Left ventricle myocardium inferior (tissue), 1 donor: ENCODE results near the gene PILRA. TPM values are rescaled to one million over a fixed set of nuclear protein-coding genes. Genes with fewer than 3 reads are reported as not detected.

ENCODE experiments used
- DNase-seq: peaks from one replicate; pipeline ENCODE4 v3.0.0-alpha.2; 2020
- H3K27ac ChIP-seq: fragments of 200-600 bp; replicated peaks from 2 replicates; pipeline ENCODE4 v1.8.0; 2021
- H3K27me3 ChIP-seq: fragments of 200-600 bp; 2 replicates; pipeline ENCODE4 v1.8.0; 2021; ENCODE audit warnings: low read depth
- H3K36me3 ChIP-seq: fragments of 200-600 bp; 2 replicates; pipeline ENCODE4 v1.8.0; 2021
- H3K4me1 ChIP-seq: fragments of 200-600 bp; 2 replicates; pipeline ENCODE4 v1.8.0; 2021
- H3K4me3 ChIP-seq: fragments of 200-600 bp; 2 replicates; pipeline ENCODE4 v1.8.0; 2021; ENCODE audit warnings: mild to moderate bottlenecking, moderate library complexity
- H3K9me3 ChIP-seq: fragments of 200-600 bp; replicated peaks from 2 replicates; pipeline ENCODE4 v1.8.0; 2021
- CTCF ChIP-seq: fragments of 200-600 bp; IDR thresholded peaks from 2 replicates; pipeline ENCODE4 v1.8.0; 2021; ENCODE audit warnings: antibody characterized with exemption, mild to moderate bottlenecking, borderline replicate concordance
- intact Hi-C: fragments of 100-400 bp; cut with micrococcal nuclease; formaldehyde crosslinking; loops from one replicate; pipeline ENCODE4 v1.11.0; 2022
- total RNA-seq: library from RNA; stranded (reverse); fragmentation: NEBNext Ultra II Directional; extraction: Animal tissue kit (Norgen Biotek cat#: 25700); gene quantifications from one replicate; pipeline ENCODE4 v1.2.1, GENCODE V29; 2021
- donor health status: DM: no; HTN: yes; CAD: no; lungs with severe emphysema.

Gene PILRA
- total RNA-seq, 1 donor from 2014 or later, result 2.0 TPM

- no peak for TF ChIP-seq CTCF
- DNase-seq, result no peak
- H3K4me3 ChIP-seq, result peak overlapping the region; percentile 86
- H3K36me3 ChIP-seq, result peaks cover 23% of the 10 kb centered on the region
- H3K27ac ChIP-seq, result peak overlapping the region; percentile 100
- H3K27me3 ChIP-seq, result no peaks in the 10 kb centered on the region
- no peaks in the 10 kb centered on the region for H3K9me3 ChIP-seq
- intact Hi-C loops, result no loop called here
- peaks cover 67% of the 10 kb centered on the region for H3K4me1 ChIP-seq
Measured at GRCh38 chr7:100430493-100431285, 57.4 kb downstream of the PILRA start.

GRCh38 chr7:100431286-100431735 lies 58.0 kb downstream of the PILRA start:
- no peak for DNase-seq
- Histone ChIP-seq H3K9me3 (no peaks in the 10 kb centered on the region), H3K4me3 (peak overlapping the region; percentile 86), H3K27ac (peak overlapping the region; percentile 100), H3K36me3 (peaks cover 23% of the 10 kb centered on the region), H3K27me3 (no peaks in the 10 kb centered on the region), H3K4me1 (peaks cover 69% of the 10 kb centered on the region)
- TF ChIP-seq CTCF, result no peak
- intact Hi-C loops, result no loop called here

GRCh38 chr7:100432053-100432452 lies 58.8 kb downstream of the PILRA start:
- TF ChIP-seq CTCF, result no peak
- Histone ChIP-seq H3K36me3 (peaks cover 23% of the 10 kb centered on the region), H3K9me3 (no peaks in the 10 kb centered on the region), H3K4me1 (peaks cover 73% of the 10 kb centered on the region), H3K27ac (peak overlapping the region; percentile 20), H3K27me3 (no peaks in the 10 kb centered on the region), H3K4me3 (no peak overlapping the region)
- DNase-seq, result no peak
- intact Hi-C loops, result no loop called here

- peaks cover 70% of the 10 kb centered on the region for H3K4me1 ChIP-seq
- H3K27me3 ChIP-seq, result no peaks in the 10 kb centered on the region
- no peak for TF ChIP-seq CTCF
- intact Hi-C loops, result no loop called here
- peak overlapping the region; percentile 23 for H3K27ac ChIP-seq
- H3K9me3 ChIP-seq, result no peaks in the 10 kb centered on the region
- no peak overlapping the region for H3K4me3 ChIP-seq
- no peak for DNase-seq
- peaks cover 23% of the 10 kb centered on the region for H3K36me3 ChIP-seq
Measured at GRCh38 chr7:100432621-100433275, 59.5 kb downstream of the PILRA start.

- no peaks in the 10 kb centered on the region for H3K9me3 ChIP-seq
- intact Hi-C loops, result no loop called here
- no peaks in the 10 kb centered on the region for H3K27me3 ChIP-seq
- no peak for DNase-seq
- TF ChIP-seq CTCF, result no peak
- peak overlapping the region; percentile 23 for H3K27ac ChIP-seq
- H3K4me1 ChIP-seq, result peaks cover 67% of the 10 kb centered on the region
- peaks cover 23% of the 10 kb centered on the region for H3K36me3 ChIP-seq
- H3K4me3 ChIP-seq, result no peak overlapping the region
Measured at GRCh38 chr7:100433276-100433591, 59.9 kb downstream of the PILRA start.
